GM18951 (cell line): ENCODE results near the gene ANAPC15.

Experiments
- POLR2A ChIP-seq: IDR thresholded peaks from 4 replicates; pipeline ENCODE4 v1.6.1; 2011; ENCODE audit warnings: mild to moderate bottlenecking; ENCODE audit not compliant: insufficient read length, insufficient read depth; ENCODE audit errors: extremely low read depth
- in situ Hi-C: fragments of 300-500 bp; cut with MboI; formaldehyde crosslinking; loops from one replicate; pipeline ENCODE4 v1.12.0; 2022; ENCODE audit warnings: low sequenced_read_pairs, mixed read lengths, inconsistent platforms; ENCODE audit not compliant: unreplicated experiment

The ANAPC15 gene

DNA sequence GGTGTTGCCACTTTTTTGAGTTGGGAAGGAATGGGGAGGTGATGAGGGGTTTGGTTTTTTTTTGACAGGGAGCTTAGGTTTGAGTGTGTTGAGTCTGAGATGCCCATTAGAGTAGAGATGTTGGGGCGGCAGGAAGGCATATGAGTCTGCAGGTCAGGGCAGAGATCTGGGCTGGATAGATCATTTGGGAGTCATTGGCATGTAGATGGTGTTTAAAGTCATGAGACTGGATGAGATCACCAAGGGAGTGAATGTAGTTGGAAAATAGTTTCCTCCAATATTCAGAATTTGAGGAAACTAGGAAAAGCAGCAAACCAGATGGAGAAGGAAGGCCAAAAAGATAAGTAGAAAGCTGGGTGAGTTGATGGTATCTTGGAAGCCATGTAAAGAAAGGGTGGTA, 2.1 kb upstream of the ANAPC15 start:
- TF ChIP-seq POLR2A: no peak
- in situ Hi-C loops: no loop called here

DNA sequence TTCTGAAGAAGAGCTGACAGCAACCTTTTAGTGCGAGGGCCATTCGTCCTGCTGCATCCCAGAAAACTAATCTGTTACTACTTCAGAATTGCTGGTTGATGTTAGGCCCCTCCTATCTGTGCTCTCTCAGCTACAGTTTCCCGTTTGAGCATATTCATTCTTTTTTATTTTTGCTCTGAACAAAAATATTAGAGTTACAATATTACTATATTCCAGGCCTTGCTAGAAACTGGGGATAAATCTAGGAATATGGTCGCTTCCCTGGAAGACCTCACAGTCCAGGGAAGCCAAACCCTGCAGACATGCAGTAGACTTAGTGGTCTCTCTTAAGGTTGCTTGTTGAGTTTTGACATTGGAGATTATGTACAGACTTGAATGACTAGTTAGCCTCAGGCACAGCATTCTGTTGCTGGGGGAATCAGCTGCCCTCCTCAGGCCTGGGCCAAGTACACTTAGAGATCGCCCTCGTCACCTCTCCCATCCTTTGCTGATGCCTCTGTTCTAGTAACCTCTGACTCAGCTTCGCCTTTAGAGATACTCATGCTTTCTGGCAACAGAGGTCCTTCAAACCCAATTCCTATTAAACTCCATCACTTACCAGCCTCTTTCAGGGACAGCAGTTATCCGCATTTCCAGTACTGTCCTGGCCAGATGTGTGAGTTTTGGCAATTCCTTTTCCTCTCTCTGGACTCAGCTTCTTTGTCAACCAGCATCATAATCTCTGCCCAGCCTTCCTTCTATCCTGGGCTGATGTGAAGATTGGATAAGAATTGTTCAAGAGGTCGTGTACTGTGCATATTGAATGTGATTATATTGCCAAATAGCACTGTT, 698 bp upstream of the ANAPC15 start:
- TF ChIP-seq POLR2A: no peak
- in situ Hi-C loops: no loop called here

DNA sequence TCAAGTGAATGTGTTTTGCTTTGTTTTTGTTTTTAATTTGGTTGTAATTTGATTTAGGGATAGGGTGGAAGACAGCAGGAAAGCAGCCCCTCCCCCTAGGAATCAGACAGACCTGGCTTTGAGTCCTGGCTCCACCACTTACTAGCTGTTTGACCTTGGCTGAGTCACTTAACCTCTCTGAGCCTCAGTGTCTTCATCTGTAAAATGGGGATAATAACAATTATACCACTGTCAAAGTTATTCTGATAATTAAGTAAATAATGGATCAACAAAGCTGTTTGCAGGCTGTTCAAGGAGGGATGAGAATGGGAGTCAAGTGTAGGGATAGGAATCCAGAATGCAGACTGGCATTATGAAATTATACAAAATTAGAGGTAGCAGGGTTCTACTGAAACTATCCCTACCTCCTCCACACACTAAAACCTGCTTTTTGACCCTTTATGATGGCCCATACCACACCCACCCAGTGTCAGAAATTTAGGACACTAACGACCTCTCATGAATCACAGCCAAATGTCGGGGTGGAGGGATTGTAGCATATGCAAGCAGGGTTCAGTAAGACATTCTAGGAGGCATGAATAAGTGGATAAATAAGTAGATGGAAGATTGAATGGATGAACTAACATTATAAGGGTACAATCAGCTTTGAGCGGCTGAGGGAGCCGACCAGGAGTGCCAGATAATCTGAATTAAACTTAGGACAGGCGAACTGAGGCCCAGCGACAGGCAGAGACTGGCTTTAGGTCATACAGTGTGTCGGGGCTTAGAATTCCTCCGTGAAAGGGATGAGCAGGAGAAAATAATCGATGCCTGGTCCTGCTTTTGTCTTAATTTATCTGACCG, 974 bp downstream of the ANAPC15 start:
- in situ Hi-C loops: no loop called here
- TF ChIP-seq POLR2A: no peak

DNA sequence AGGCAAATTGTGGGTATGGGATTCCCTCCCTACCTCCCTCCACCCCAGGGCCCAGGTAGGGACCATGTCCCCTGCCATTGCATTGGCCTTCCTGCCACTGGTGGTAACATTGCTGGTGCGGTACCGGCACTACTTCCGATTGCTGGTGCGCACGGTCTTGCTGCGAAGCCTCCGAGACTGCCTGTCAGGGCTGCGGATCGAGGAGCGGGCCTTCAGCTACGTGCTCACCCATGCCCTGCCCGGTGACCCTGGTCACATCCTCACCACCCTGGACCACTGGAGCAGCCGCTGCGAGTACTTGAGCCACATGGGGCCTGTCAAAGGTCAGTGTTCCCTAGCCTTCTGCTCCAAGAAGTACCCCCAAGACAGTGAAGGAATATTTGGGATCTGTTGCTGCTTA, 6.6 kb downstream of the ANAPC15 start, which contains the start of gene TOMT:
TOMT (plus strand) TSS at position 37 of the 400 bp plus-strand sequence; CDS start at position 65, 28 bp downstream.
- TF ChIP-seq POLR2A: no peak
- in situ Hi-C loops: no loop called here

DNA sequence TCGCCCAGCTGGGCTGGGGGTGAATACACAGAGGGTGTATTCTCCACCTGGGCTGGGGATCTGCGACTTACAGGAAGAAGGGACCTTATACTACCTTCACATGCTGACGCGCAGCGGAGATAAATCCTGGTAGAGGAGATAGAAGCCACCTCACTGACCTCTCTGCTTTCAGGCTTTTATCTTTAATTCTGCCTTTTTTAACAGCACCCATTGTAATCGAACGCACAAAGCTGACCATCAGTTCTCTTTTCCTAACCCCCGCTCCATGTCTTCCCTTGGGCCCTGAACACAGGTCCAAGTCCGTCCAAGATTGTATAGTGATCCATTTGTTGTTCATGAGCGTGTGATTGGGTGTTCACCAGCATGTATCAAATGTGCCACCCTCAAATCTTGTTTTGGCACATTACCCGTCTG, 8.7 kb downstream of the ANAPC15 start:
- in situ Hi-C loops: no loop called here
- TF ChIP-seq POLR2A: no peak

DNA sequence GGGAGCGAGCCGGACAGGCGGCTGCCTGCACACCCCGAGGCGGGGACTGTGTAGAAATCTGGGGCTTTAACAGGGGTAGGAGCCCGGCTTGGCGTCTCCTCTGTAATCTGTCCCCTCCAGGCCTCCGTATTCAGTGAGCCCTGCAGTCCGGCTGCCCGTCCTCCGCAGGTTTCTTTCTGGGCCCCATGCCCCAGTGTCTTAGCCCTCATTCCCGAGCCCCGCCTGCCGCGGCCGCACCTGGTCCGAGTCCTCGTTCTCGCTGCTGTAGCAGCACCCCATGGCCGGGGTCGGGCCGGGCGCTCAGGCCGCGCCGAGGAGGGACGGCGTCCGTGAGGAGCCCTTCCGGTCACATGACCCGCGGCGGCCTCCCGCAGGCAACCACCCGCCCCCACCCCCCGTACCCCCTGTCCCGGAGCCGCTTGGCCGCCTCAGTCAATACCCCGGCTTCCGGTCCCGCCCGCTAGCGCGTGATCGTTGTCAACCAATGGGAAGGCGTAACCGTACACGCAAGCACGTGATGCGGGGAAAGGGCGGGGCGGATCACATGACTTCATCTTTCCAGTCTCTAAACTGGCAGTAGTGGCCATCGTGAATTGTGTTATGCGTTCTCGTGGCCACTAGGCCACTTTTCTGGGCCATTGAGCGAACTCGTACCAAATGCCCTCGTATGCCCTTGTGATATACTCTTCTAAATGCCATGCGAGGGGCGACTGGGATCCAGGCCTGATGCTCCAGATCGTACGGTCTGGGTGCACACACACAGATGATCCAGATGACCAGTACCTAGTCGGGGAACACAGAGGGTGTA, 9.3 kb downstream of the ANAPC15 start, which contains the start of gene LAMTOR1:
LAMTOR1 (minus strand) TSS at position 352 of the 808 bp plus-strand sequence; CDS start at position 279, 73 bp downstream.
- in situ Hi-C loops: no loop called here
- TF ChIP-seq POLR2A: peak; percentile 93

DNA sequence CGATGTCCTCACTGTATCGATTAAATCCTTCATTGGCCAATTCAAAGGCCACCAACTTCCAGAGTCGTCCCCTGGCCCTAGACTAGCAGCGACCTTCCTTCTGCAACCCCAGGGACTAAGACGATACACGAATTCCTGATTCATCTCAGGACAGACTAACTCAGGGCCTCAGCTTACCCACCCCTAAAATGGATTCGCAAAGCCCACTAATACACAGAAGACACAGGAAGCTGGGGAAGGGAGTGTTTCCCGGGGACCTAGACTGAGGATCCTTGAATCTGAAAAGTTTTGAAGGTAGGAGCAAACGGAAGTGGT, 9.9 kb downstream of the ANAPC15 start:
- in situ Hi-C loops: no loop called here
- no peak for TF ChIP-seq POLR2A

DNA sequence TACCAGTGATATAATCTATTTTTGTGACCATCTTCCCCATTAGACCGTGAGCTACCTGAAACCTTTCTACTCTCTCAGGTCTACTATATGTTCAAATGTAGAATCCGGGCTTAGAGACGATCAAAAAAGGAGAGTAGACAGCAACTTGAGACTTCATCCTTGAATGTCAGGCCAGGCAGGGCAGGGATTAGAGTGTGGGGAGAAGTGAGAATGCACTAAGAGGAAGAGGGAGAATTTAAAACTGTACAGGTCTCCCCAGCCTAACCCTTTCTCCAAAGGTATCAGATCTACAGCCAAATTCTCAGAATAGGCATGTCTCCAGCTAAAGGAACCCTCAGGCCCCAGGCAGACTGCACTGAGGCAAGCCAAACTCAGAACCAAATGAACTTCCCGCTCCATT, 10.3 kb downstream of the ANAPC15 start:
- no peak for TF ChIP-seq POLR2A
- in situ Hi-C loops: no loop called here

DNA sequence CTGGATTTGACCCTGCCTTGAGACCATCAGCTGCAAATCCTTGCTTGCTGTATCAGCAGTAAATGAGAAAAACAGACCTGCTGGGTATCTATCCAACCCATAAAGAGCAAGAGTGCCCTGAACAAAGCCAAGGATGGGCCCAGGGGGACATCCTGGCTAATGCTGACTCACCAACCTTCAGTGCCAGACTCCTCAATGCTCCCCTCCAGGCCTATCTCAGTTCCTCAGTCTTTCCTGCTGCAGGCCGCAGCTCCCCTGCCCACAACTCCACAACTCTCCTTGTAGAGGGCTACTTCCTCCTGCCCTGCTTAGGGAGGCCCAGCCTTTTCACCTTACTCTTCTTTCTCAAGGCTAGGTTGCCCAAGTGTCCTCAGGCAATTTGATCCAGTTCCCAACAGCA, 12.0 kb downstream of the ANAPC15 start:
- in situ Hi-C loops: no loop called here
- no peak for TF ChIP-seq POLR2A

DNA sequence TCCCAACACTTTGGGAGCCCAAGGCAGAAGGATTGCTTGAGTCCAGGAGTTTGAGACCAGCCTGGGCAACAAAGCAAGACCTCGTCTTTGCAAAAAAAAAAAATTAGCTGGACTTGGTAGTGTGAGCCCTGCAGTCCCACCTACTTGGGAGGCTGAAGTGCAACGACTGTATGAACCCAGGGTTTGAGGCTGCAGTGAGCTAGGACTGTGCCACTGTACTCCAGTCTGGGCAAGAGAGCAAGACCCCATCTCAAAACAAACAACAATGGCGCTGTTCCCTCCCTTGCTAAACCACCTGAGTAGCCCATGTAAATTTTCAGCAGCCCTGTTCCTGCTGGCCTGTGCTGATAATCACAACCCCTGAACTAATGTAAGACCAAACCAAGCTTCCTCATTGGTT, 12.5 kb downstream of the ANAPC15 start:
- in situ Hi-C loops: no loop called here
- no peak for TF ChIP-seq POLR2A

DNA sequence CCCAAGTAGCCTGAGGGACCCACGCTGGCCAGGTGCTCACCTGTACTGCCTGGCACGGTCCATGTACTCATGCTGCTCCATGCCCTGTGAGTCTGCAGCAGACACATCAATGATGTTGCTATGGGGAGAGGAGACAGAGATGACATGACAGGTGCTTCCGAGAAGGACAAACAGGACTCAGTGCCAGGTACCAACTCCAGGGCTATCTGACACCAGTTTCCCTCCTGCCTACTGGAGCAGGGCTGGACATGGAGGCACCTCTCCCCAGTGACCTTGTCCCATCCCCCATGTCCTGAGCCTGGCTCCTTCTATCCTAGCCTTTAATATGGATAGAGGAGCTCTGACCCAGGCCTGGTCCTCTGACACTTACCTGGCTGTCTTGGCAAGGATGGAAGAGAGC, 13.8 kb downstream of the ANAPC15 start:
- TF ChIP-seq POLR2A: no peak
- in situ Hi-C loops: no loop called here

DNA sequence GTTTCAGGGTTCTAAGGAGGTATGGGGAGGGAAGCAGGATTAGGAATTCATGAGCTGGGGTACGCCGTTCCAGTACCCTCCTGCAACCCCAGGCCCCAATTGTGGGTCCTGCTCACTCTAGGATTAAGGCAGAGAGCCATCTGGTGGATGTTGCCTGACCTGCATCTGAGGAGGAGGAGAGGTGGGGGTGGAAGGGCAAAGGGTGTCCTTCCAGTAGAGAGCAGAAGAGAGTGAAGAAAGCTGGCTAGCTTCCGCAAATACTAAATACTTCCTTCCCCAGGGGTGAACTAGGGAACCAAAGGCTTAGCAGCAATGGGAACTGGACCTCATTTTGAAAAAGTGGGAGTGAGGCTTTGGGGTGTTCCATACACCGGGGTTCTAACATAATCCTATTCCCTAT, 21.2 kb downstream of the ANAPC15 start:
- in situ Hi-C loops: no loop called here

More for the DNA sequence above, 21.2 kb downstream of the ANAPC15 start:
- no peak for TF ChIP-seq POLR2A
